H1 (cell line): ENCODE measurements around the gene PCSK9. TPM values are rescaled to one million over a fixed set of nuclear protein-coding genes. Genes with fewer than 3 reads are reported as not detected.

Source experiments
- EP300 ChIP-seq, 2 experiments: IDR thresholded peaks; 1 replicate in 1 of 2; 2 replicates in 1 of 2; pipeline ENCODE4 v1.6.1; 2011 to 2012; ENCODE audit warnings: low read depth in 2 of 2, low read length in 2 of 2, mild to moderate bottlenecking in 2 of 2, borderline replicate concordance in 1 of 2, inconsistent platforms in 1 of 2, moderate library complexity in 1 of 2
- GABPA ChIP-seq: IDR thresholded peaks from 2 replicates; pipeline ENCODE4 v1.6.1; 2011; ENCODE audit warnings: mild to moderate bottlenecking, low read length, moderate library complexity, borderline replicate concordance; ENCODE audit not compliant: insufficient read depth
- KDM5A ChIP-seq: fragments of 200-600 bp; IDR thresholded peaks from 2 replicates; pipeline ENCODE4 v1.7.1; 2012; ENCODE audit warnings: mild to moderate bottlenecking, low read length, inconsistent platforms, mixed read lengths
- NANOG ChIP-seq: IDR thresholded peaks from 2 replicates; pipeline ENCODE4 v1.6.1; 2011; ENCODE audit warnings: low read length, low read depth, mild to moderate bottlenecking, inconsistent platforms; ENCODE audit not compliant: insufficient read depth, poor library complexity, severe bottlenecking
- SIRT6 ChIP-seq: IDR thresholded peaks from one replicate; pipeline ENCODE4 v1.7.1; 2012; ENCODE audit warnings: low read length, inconsistent platforms
- SP1 ChIP-seq: IDR thresholded peaks from 2 replicates; pipeline ENCODE4 v1.6.1; 2011; ENCODE audit warnings: low read depth, low read length
- TEAD4 ChIP-seq: IDR thresholded peaks from 2 replicates; pipeline ENCODE4 v1.6.1; 2012; ENCODE audit warnings: low read depth, low read length, inconsistent platforms, mixed read lengths
- YY1 ChIP-seq: IDR thresholded peaks from 2 replicates; pipeline ENCODE4 v1.6.1; 2011; ENCODE audit warnings: low read depth, mild to moderate bottlenecking, low read length
- polyA plus RNA-seq, 7 experiments: library from polyadenylated mRNA; depleted of rRNA in 3 of 7; stranded (reverse) in 5 of 7; unstranded in 2 of 7; fragments of >200 nt in 5 of 7; fragments of 200-250 nt in 2 of 7; gene quantifications; 1 replicate in 5 of 7; 2 replicates in 1 of 7; 4 replicates in 1 of 7; pipeline versions ENCODE4 v1.2.1 to v1.2.3, GENCODE V29; 2011 to 2013; ENCODE audit warnings: missing spikeins in 2 of 7, mixed read lengths in 2 of 7
- total RNA-seq: library from RNA; stranded (reverse); fragmentation: NEBNext Ultra II Directional; extraction: Animal tissue kit (Norgen Biotek cat#: 25700); gene quantifications from 2 replicates; pipeline ENCODE4 v1.2.1, GENCODE V29; 2021

The PCSK9 gene
- total and polyA plus RNA-seq, 2 of the 8 experiments (the other 6 are each of a cell fraction or from before 2014, with no cell fraction given): 22.3 to 32.3 TPM

DNA sequence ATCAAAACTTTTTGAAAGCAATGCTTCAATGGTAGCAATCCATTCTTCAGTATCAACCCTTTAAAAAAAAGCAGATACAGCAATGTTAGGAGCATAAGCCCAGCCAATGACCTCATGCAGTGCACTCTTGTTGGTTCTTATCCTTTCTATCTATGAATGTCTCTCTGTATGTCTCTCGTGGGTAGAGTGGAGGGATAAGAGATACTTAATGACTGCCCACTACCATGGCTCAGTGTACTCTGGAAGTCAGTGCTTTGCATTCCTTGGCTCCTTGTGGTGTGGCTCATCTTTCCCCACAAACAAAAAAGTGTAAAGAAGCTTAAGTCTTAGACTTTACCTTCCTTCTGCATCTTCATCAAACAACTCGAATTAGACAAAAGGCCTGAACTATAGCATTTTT is 50.3 kb downstream of the PCSK9 start (continued):
- no peak for TF ChIP-seq EP300 (IDR thresholded peaks at IDR 0.05; ENCODE audit: borderline replicate concordance in 1 of 2, low read depth in 2 of 2, low read length in 2 of 2)
- TF ChIP-seq NANOG: no peak
- no peak for TF ChIP-seq GABPA
- no peak for TF ChIP-seq YY1
- no peak for TF ChIP-seq SIRT6
- TF ChIP-seq TEAD4: no peak
- no peak for TF ChIP-seq SP1
- TF ChIP-seq KDM5A: no peak
